NOMO-1 treated with dmso at 0.1 percent for 144 hours (cell line): ENCODE measurements around the gene SLC39A8.
"Not testable (repeated sequence)": the region's sequence is repeated elsewhere in the genome, so short reads cannot be mapped to it uniquely, and the experiment has no call there.

ENCODE experiments used
- DNase-seq: peaks from one replicate; lab custom pipeline; 2025; ENCODE audit not compliant: unreplicated experiment; lab: John Stamatoyannopoulos, UW

The SLC39A8 gene

GRCh38 chr4:102243296-102243695, 102.0 kb downstream of the SLC39A8 start:
- not testable (repeated sequence) for DNase-seq

GRCh38 chr4:102234243-102234838, 110.9 kb downstream of the SLC39A8 start:
- no peak for DNase-seq

GRCh38 chr4:102230194-102230593, 115.1 kb downstream of the SLC39A8 start:
- DNase-seq: no peak

GRCh38 chr4:102227388-102227787, 117.9 kb downstream of the SLC39A8 start:
- no peak for DNase-seq

GRCh38 chr4:102223461-102223860, 121.8 kb downstream of the SLC39A8 start:
- no peak for DNase-seq

- no peak for DNase-seq
Observed at GRCh38 chr4:102222838-102223409, 122.4 kb downstream of the SLC39A8 start.

GRCh38 chr4:102219129-102219528, 126.2 kb downstream of the SLC39A8 start:
- DNase-seq: no peak

- no peak for DNase-seq
Observed at GRCh38 chr4:102218656-102219055, 126.6 kb downstream of the SLC39A8 start.

- no peak for DNase-seq
Observed at GRCh38 chr4:102217775-102218355, 127.4 kb downstream of the SLC39A8 start.

- no peak for DNase-seq
Observed at GRCh38 chr4:102217345-102217744, 127.9 kb downstream of the SLC39A8 start.

GRCh38 chr4:102216666-102217065, 128.6 kb downstream of the SLC39A8 start:
- no peak for DNase-seq

- DNase-seq: no peak
Observed at GRCh38 chr4:102213031-102213430, 132.3 kb downstream of the SLC39A8 start.
